Osteocyte (in vitro differentiated cells): ENCODE data around the gene VPS13D. TPM values are rescaled to one million over a fixed set of nuclear protein-coding genes. Genes with fewer than 3 reads are reported as not detected.
A peak's percentile ranks its signal among the peaks of the same experiment; 100 is the strongest.

Experiments used
- DNase-seq: peaks from one replicate; pipeline ENCODE4 v3.0.0; 2021; ENCODE audit warnings: mixed read lengths; ENCODE audit not compliant: unreplicated experiment; ENCODE audit errors: extremely low spot score
- H3K27ac Mint-ChIP-seq: one replicate; pipeline ENCODE4 v1.8.0; 2021; ENCODE audit warnings: mild to moderate bottlenecking, mixed read lengths; ENCODE audit not compliant: unreplicated experiment
- H3K27me3 Mint-ChIP-seq: one replicate; pipeline ENCODE4 v1.8.0; 2021; ENCODE audit warnings: mixed read lengths; ENCODE audit not compliant: unreplicated experiment
- H3K36me3 Mint-ChIP-seq: one replicate; pipeline ENCODE4 v1.8.0; 2021; ENCODE audit warnings: mixed read lengths; ENCODE audit not compliant: unreplicated experiment
- H3K4me1 Mint-ChIP-seq: one replicate; pipeline ENCODE4 v1.8.0; 2021; ENCODE audit warnings: mixed read lengths; ENCODE audit not compliant: unreplicated experiment
- H3K4me3 Mint-ChIP-seq: one replicate; pipeline ENCODE4 v1.8.0; 2021; ENCODE audit warnings: mild to moderate bottlenecking, moderate library complexity, mixed read lengths; ENCODE audit not compliant: unreplicated experiment
- H3K9me3 Mint-ChIP-seq: one replicate; pipeline ENCODE4 v1.8.0; 2021; ENCODE audit warnings: mixed read lengths; ENCODE audit not compliant: unreplicated experiment
- total RNA-seq: library from RNA; stranded (reverse); gene quantifications from 2 replicates; pipeline ENCODE4 v1.2.1, GENCODE V29; 2021
- TF ChIP-seq, protein P1 (sequence below): fragments of 200-600 bp; sonication (generic); IDR thresholded peaks from 2 replicates; pipeline ENCODE4 v1.5.0; 2021; ENCODE audit warnings: antibody characterized with exemption, mild to moderate bottlenecking, moderate library complexity

VPS13D gene
- total RNA-seq, 1 donor from 2014 or later: 41.1 TPM

- no peaks in the 10 kb centered on the region for H3K9me3 Mint-ChIP-seq
- H3K36me3 Mint-ChIP-seq: peaks cover 2% of the 10 kb centered on the region
- peaks cover 75% of the 10 kb centered on the region for H3K4me1 Mint-ChIP-seq
- no peaks in the 10 kb centered on the region for H3K27me3 Mint-ChIP-seq
- no peak for DNase-seq
- TF ChIP-seq, protein P1, sequence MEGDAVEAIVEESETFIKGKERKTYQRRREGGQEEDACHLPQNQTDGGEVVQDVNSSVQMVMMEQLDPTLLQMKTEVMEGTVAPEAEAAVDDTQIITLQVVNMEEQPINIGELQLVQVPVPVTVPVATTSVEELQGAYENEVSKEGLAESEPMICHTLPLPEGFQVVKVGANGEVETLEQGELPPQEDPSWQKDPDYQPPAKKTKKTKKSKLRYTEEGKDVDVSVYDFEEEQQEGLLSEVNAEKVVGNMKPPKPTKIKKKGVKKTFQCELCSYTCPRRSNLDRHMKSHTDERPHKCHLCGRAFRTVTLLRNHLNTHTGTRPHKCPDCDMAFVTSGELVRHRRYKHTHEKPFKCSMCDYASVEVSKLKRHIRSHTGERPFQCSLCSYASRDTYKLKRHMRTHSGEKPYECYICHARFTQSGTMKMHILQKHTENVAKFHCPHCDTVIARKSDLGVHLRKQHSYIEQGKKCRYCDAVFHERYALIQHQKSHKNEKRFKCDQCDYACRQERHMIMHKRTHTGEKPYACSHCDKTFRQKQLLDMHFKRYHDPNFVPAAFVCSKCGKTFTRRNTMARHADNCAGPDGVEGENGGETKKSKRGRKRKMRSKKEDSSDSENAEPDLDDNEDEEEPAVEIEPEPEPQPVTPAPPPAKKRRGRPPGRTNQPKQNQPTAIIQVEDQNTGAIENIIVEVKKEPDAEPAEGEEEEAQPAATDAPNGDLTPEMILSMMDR: no peak
- no peak overlapping the region for H3K4me3 Mint-ChIP-seq
- peak overlapping the region; percentile 64 for H3K27ac Mint-ChIP-seq
These were observed 324.1 kb downstream of the VPS13D start for GRCh38 chr1:12553963-12554362.

DNA sequence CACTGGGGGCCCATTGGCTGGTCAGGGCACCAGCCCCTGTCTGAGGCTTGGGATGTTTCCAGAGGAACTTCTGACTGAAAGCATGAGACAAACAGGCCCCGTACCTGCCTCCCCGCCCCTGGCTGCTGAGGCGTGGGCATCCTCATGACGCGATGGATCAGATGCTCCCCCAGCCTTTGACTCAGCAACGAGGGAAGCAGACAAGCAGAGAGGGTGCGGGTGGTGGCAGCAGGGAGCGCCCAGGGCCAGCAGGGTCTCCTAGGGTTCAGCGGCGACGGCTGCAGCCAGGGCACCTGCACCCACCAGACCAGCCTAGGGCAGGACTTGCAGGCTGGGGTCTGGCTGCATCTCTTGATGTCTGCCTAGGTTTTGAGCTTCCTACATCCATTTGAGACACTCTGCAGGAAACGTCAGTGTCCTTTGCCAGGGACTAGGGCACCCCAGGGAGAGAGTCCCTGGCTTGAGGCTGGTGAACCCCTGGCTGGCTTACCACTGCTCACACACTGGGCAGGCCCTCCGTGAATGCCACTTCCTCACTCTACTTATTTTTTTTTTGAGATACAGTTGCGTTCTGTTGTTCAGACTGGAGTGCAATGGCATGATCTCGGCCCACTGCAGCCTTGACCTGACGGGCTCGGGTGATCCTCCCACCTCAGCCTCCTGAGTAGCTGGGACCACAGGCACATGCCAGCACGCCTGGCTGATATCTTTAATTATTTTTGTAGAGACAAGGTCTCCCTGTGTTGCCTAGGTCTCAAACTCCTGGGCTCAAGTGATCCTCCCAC, 324.9 kb downstream of the VPS13D start:
- no peak overlapping the region for H3K4me3 Mint-ChIP-seq
- H3K9me3 Mint-ChIP-seq: no peaks in the 10 kb centered on the region
- H3K27me3 Mint-ChIP-seq: no peaks in the 10 kb centered on the region
- H3K36me3 Mint-ChIP-seq: peaks cover 2% of the 10 kb centered on the region
- no peak for DNase-seq
- peaks cover 67% of the 10 kb centered on the region for H3K4me1 Mint-ChIP-seq
- TF ChIP-seq, protein P1: no peak
- peak overlapping the region; percentile 64 for H3K27ac Mint-ChIP-seq

GRCh38 chr1:12555411-12556367, 325.9 kb downstream of the VPS13D start:
- H3K9me3 Mint-ChIP-seq: no peaks in the 10 kb centered on the region
- DNase-seq: no peak
- H3K27me3 Mint-ChIP-seq: no peaks in the 10 kb centered on the region
- H3K27ac Mint-ChIP-seq: peak overlapping the region; percentile 97
- H3K36me3 Mint-ChIP-seq: peaks cover 2% of the 10 kb centered on the region
- H3K4me1 Mint-ChIP-seq: peaks cover 64% of the 10 kb centered on the region
- TF ChIP-seq, protein P1: no peak
- no peak overlapping the region for H3K4me3 Mint-ChIP-seq

GRCh38 chr1:12556368-12556930, 326.6 kb downstream of the VPS13D start:
- no peak for DNase-seq
- peak overlapping the region; percentile 97 for H3K27ac Mint-ChIP-seq
- H3K4me3 Mint-ChIP-seq: peak overlapping the region; percentile 47

More at GRCh38 chr1:12556368-12556930, 326.6 kb downstream of the VPS13D start:
- H3K36me3 Mint-ChIP-seq: peaks cover 2% of the 10 kb centered on the region
- TF ChIP-seq, protein P1: no peak
- H3K4me1 Mint-ChIP-seq: peaks cover 62% of the 10 kb centered on the region
- H3K27me3 Mint-ChIP-seq: no peaks in the 10 kb centered on the region
- H3K9me3 Mint-ChIP-seq: no peaks in the 10 kb centered on the region
